GM13977 (cell line): ENCODE results near the gene TTC28.
A peak's percentile ranks its signal among the peaks of the same experiment; 100 is the strongest.

Experiments used
- DNase-seq: peaks from one replicate; pipeline ENCODE4 v3.0.0; 2012; ENCODE audit warnings: low spot score
- CTCF ChIP-seq: IDR thresholded peaks from 2 replicates; pipeline ENCODE4 v1.5.1; 2012; ENCODE audit warnings: mild to moderate bottlenecking, control low read depth; ENCODE audit not compliant: insufficient read depth; ENCODE audit errors: extremely low read depth, missing control alignments
- in situ Hi-C: fragments of 300-500 bp; cut with MboI; formaldehyde crosslinking; loops from one replicate; pipeline ENCODE4 v1.12.0; 2022; ENCODE audit warnings: low sequenced_read_pairs, low pct_unique_long_range_greater_than_20kb, mixed read lengths, inconsistent platforms; ENCODE audit not compliant: unreplicated experiment

Gene TTC28

GRCh38 chr22:28024422-28024888 lies 655.2 kb downstream of the TTC28 start:
- no peak for DNase-seq
- in situ Hi-C loops = no loop called here
- TF ChIP-seq CTCF = no peak

GRCh38 chr22:28023774-28024173 lies 655.9 kb downstream of the TTC28 start:
- no peak for DNase-seq
- in situ Hi-C loops = no loop called here
- no peak for TF ChIP-seq CTCF

DNA sequence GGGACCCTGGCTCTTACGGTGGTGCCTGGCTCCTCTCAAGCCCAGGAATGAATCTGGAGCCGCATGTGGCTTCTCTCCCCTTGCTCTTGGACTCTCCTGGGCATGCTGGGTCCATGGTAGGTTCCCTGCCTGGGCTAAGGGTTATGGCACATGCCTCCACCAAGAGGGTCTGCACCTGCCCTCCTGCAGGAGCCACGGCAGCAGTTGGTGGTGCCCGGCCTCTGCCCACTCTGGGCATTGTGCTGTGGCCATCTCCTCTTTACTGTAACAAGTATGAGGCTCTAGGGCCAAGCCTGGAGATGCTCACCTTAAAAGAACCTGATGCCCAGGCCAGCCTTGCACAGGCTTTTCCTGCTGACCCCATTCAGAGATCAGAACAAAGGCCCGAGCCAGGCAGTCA lies 656.6 kb downstream of the TTC28 start:
- no peak for DNase-seq
- no peak for TF ChIP-seq CTCF
- in situ Hi-C loops = no loop called here

DNA sequence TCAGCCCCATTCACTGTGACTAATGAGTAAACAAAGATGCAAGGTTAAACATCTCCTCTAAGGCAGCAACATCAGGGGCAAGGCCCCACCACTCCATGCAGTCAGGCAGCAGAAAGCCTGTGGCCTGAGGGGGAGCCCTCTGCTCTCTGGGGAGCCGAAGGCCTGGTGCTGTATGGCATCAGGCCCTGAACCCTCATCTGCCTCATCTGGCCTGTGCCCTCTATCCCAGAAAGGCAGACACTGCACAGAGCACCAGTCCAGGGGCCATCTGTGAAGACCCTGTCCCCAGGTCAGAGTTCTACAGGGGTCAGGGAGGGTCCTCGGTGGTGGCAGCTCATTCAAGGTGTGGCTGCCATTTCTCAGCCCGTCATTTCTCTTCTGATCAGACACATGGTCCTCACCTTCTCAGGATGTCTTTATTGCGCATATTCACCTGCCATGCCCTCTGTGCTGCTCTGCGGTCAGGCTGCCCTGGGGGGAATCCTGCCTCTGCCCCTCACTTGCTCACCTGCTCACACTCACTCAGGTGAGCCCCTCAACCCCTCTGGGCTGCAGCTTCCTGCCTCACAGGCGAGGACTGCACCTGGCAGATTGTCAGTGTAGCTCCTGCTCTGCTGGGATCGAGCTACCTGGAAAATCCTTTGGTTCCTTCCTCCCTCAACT lies 657.5 kb downstream of the TTC28 start:
- DNase-seq = no peak
- in situ Hi-C loops = no loop called here
- TF ChIP-seq CTCF = no peak

GRCh38 chr22:28021116-28021997 lies 658.3 kb downstream of the TTC28 start:
- DNase-seq = no peak
- TF ChIP-seq CTCF = no peak
- in situ Hi-C loops = no loop called here

DNA sequence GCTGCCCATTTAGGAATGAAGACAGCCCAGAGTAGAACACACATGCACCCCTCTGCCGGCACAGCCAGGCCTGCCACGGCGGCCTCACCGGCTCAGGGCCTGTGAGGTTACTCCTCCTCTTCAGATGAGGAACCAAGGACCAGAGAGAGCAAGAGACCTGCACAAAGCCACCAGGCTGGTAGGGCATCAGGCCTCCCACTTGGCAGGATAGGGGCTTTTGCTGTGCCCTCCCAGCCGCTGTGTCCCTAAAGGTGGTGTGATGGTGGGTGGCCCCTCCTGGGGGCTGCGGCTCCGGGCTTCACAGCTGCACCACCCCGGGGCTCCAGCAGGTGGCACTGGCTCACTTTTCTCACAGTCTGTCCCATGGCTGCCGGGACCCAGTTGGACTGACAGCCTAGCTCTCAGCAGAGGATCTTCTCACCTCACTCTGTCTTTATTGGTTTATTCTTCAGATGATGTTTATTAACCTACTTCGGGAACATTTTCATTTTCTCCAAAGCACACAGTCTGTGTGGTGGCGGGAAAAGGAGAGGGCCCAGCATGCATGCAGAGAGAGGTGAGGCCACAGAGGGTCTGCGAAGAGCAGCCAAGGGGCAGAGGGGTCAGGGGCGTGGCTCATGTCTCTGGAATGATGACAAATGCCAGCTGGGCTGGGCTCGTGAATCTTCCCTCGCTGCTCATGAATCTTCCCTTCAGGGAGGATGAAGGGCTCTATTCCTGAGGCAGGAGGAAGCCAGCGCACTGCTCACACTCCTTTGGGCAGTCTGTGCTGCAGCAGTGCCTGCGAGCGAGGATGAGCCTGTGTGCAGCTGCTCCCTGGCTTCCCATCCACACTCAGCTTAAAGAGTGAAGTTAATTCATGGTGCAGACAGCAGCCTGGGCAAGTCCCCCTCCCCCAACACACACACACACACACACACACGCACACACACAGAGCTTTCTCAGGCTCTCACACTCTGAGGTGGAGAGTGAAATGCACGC lies 659.5 kb downstream of the TTC28 start:
- TF ChIP-seq CTCF = peak; percentile 96
- in situ Hi-C loops = no loop called here
- DNase-seq = peak; percentile 86
